ENCODE data around the gene NHSL1.

DNA sequence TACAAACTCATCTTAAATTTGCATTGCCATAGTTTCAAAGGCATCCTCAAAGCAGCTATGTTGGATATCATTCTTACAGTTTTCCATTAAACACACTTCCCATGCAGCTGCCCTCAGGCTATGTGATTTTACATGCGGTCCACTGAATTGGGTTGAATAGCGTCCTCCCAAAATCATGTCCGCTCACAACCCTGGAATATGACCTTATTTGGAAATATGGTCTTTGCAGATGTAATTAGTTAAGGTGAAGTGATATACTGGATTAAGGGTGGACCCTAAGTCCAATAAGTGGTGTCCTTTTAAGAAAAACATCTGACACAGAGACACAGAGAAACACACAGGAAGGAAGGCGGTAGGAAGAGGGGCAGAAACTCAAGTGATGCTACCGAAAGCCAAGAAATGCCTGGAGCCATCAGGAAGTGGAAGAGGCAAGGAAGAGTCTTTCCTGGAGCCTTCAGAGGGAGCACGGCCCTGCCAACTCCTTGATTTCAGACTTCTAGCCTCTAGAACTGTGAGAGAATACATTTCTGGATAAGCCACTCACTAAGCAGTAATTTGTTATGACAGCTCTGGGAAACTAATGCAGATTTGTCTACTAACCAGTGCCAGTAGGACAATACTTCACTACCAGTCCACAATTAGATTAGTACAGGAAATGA lies 42.7 kb upstream of the NHSL1 start:
- TF ChIP-seq FOS (IDR thresholded peaks at IDR 0.05; ENCODE audit: borderline replicate concordance, insufficient read depth, low read length) = no peak
- TF ChIP-seq EZH2 (IDR thresholded peaks at IDR 0.05; ENCODE audit: borderline replicate concordance, low read depth, low read length, severe bottlenecking) = no peak
- TF ChIP-seq, protein P1, sequence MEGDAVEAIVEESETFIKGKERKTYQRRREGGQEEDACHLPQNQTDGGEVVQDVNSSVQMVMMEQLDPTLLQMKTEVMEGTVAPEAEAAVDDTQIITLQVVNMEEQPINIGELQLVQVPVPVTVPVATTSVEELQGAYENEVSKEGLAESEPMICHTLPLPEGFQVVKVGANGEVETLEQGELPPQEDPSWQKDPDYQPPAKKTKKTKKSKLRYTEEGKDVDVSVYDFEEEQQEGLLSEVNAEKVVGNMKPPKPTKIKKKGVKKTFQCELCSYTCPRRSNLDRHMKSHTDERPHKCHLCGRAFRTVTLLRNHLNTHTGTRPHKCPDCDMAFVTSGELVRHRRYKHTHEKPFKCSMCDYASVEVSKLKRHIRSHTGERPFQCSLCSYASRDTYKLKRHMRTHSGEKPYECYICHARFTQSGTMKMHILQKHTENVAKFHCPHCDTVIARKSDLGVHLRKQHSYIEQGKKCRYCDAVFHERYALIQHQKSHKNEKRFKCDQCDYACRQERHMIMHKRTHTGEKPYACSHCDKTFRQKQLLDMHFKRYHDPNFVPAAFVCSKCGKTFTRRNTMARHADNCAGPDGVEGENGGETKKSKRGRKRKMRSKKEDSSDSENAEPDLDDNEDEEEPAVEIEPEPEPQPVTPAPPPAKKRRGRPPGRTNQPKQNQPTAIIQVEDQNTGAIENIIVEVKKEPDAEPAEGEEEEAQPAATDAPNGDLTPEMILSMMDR (IDR thresholded peaks at IDR 0.05; ENCODE audit: extremely low read depth in 1 of 2, insufficient read depth in 1 of 2, low read depth in 1 of 2, low read length in 2 of 2) = no peak
- TF ChIP-seq POLR2A (IDR thresholded peaks at IDR 0.05; ENCODE audit: low read depth, low read length) = no peak
- TF ChIP-seq JUN (IDR thresholded peaks at IDR 0.05; ENCODE audit: borderline replicate concordance, insufficient read depth, insufficient read length, low read depth) = no peak
- no peak for TF ChIP-seq POLR2AphosphoS5 (IDR thresholded peaks at IDR 0.05; ENCODE audit: insufficient read depth, low read depth, low read length)
- no peak for TF ChIP-seq GATA2 (IDR thresholded peaks at IDR 0.05; ENCODE audit: insufficient read depth, insufficient read length, low read depth, low read length)
- TF ChIP-seq, protein P2, sequence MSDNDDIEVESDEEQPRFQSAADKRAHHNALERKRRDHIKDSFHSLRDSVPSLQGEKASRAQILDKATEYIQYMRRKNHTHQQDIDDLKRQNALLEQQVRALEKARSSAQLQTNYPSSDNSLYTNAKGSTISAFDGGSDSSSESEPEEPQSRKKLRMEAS (IDR thresholded peaks at IDR 0.05; ENCODE audit: insufficient read depth, insufficient read length) = no peak
- TF ChIP-seq MYC (IDR thresholded peaks at IDR 0.05; ENCODE audit: low read depth, low read length) = no peak

All from endothelial cell of umbilical vein (primary cell).